HEK293 (cell line): ENCODE results near the gene HMGB2.
A peak's percentile ranks its signal among the peaks of the same experiment; 100 is the strongest.

ENCODE experiments used
- BCL11B ChIP-seq: fragments of 450-650 bp; formaldehyde crosslinking; IDR thresholded peaks from 2 replicates; pipeline ENCODE4 v1.5.1; 2016; ENCODE audit warnings: low read depth, missing biosample characterization, missing genetic modification characterization
- GLI4 ChIP-seq: fragments of 450-650 bp; formaldehyde crosslinking; IDR thresholded peaks from 2 replicates; pipeline ENCODE4 v1.5.1; 2016; ENCODE audit warnings: missing biosample characterization, missing genetic modification characterization
- KLF10 ChIP-seq: fragments of 450-650 bp; IDR thresholded peaks from 2 replicates; pipeline ENCODE4 v1.5.1; 2018; ENCODE audit warnings: missing biosample characterization, mild to moderate bottlenecking, missing genetic modification characterization
- KLF9 ChIP-seq: fragments of 450-650 bp; formaldehyde crosslinking; IDR thresholded peaks from 2 replicates; pipeline ENCODE4 v1.5.1; 2016; ENCODE audit warnings: missing biosample characterization, missing genetic modification characterization, low read depth
- MYNN ChIP-seq: fragments of 450-650 bp; formaldehyde crosslinking; IDR thresholded peaks from 2 replicates; pipeline ENCODE4 v1.5.1; 2016; ENCODE audit warnings: missing biosample characterization, missing genetic modification characterization, borderline replicate concordance
- MZF1 ChIP-seq: fragments of 450-650 bp; formaldehyde crosslinking; IDR thresholded peaks from 2 replicates; pipeline ENCODE4 v1.5.1; 2017; ENCODE audit warnings: missing biosample characterization, missing genetic modification characterization, borderline replicate concordance
- SALL2 ChIP-seq: fragments of 450-650 bp; formaldehyde crosslinking; IDR thresholded peaks from 2 replicates; pipeline ENCODE4 v1.5.0; 2017; ENCODE audit warnings: missing biosample characterization, mild to moderate bottlenecking, missing genetic modification characterization, borderline replicate concordance
- SCRT1 ChIP-seq: fragments of 450-650 bp; formaldehyde crosslinking; IDR thresholded peaks from 2 replicates; pipeline ENCODE4 v1.5.1; 2016; ENCODE audit warnings: missing biosample characterization, missing genetic modification characterization, borderline replicate concordance
- YY1 ChIP-seq: fragments of 450-650 bp; formaldehyde crosslinking; IDR thresholded peaks from 2 replicates; pipeline ENCODE4 v1.5.1; 2018; ENCODE audit warnings: missing biosample characterization, missing genetic modification characterization
- ZBTB20 ChIP-seq: fragments of 450-650 bp; formaldehyde crosslinking; IDR thresholded peaks from 2 replicates; pipeline ENCODE4 v1.5.1; 2016; ENCODE audit warnings: missing biosample characterization, missing genetic modification characterization
- ZNF121 ChIP-seq: fragments of 450-650 bp; formaldehyde crosslinking; IDR thresholded peaks from 2 replicates; pipeline ENCODE4 v1.5.1; 2016; ENCODE audit warnings: missing biosample characterization, missing genetic modification characterization
- ZNF175 ChIP-seq: fragments of 450-650 bp; formaldehyde crosslinking; IDR thresholded peaks from 2 replicates; pipeline ENCODE4 v1.5.1; 2016; ENCODE audit warnings: missing biosample characterization, missing genetic modification characterization
- ZNF202 ChIP-seq: fragments of 450-650 bp; formaldehyde crosslinking; IDR thresholded peaks from 2 replicates; pipeline ENCODE4 v1.5.1; 2016; ENCODE audit warnings: missing biosample characterization, missing genetic modification characterization, borderline replicate concordance
- ZNF24 ChIP-seq: fragments of 450-650 bp; formaldehyde crosslinking; IDR thresholded peaks from 2 replicates; pipeline ENCODE4 v1.5.1; 2016; ENCODE audit warnings: missing biosample characterization, missing genetic modification characterization
- ZNF354C ChIP-seq: fragments of 450-650 bp; formaldehyde crosslinking; IDR thresholded peaks from 2 replicates; pipeline ENCODE4 v1.5.1; 2016; ENCODE audit warnings: missing biosample characterization, missing genetic modification characterization, low read depth, borderline replicate concordance
- ZNF37A ChIP-seq: fragments of 450-650 bp; IDR thresholded peaks from 2 replicates; pipeline ENCODE4 v1.5.1; 2018; ENCODE audit warnings: missing biosample characterization, missing genetic modification characterization
- ZNF423 ChIP-seq: fragments of 450-650 bp; formaldehyde crosslinking; IDR thresholded peaks from 2 replicates; pipeline ENCODE4 v1.5.1; 2016; ENCODE audit warnings: missing biosample characterization, missing genetic modification characterization
- ZNF558 ChIP-seq: fragments of 450-650 bp; formaldehyde crosslinking; IDR thresholded peaks from 2 replicates; pipeline ENCODE4 v1.5.1; 2016; ENCODE audit warnings: missing biosample characterization, missing genetic modification characterization
- ZNF596 ChIP-seq: fragments of 450-650 bp; IDR thresholded peaks from 2 replicates; pipeline ENCODE4 v1.5.0; 2018; ENCODE audit warnings: missing biosample characterization, mild to moderate bottlenecking, missing genetic modification characterization, moderate library complexity
- ZNF610 ChIP-seq: fragments of 450-650 bp; formaldehyde crosslinking; IDR thresholded peaks from 2 replicates; pipeline ENCODE4 v1.5.1; 2016; ENCODE audit warnings: missing biosample characterization, missing genetic modification characterization, borderline replicate concordance
- ZNF791 ChIP-seq: fragments of 450-650 bp; formaldehyde crosslinking; IDR thresholded peaks from 2 replicates; pipeline ENCODE4 v1.5.1; 2016; ENCODE audit warnings: missing biosample characterization, missing genetic modification characterization
- TF ChIP-seq, protein P1 (sequence below): fragments of 450-650 bp; formaldehyde crosslinking; IDR thresholded peaks from 2 replicates; pipeline ENCODE4 v1.5.1; 2017; ENCODE audit warnings: missing biosample characterization, missing genetic modification characterization
- TF ChIP-seq, protein P2 (sequence below): fragments of 450-650 bp; formaldehyde crosslinking; IDR thresholded peaks from 2 replicates; pipeline ENCODE4 v1.5.1; 2016; ENCODE audit warnings: missing biosample characterization, missing genetic modification characterization
- TF ChIP-seq, protein P3 (sequence below): fragments of 450-650 bp; formaldehyde crosslinking; IDR thresholded peaks from 2 replicates; pipeline ENCODE4 v1.5.1; 2016; ENCODE audit warnings: missing biosample characterization, missing genetic modification characterization
- TF ChIP-seq, protein P4 (sequence below): fragments of 450-650 bp; formaldehyde crosslinking; conservative IDR thresholded peaks from 2 replicates; pipeline ENCODE4 v1.5.1; 2016; ENCODE audit warnings: low read depth, missing biosample characterization, missing genetic modification characterization
- TF ChIP-seq, protein P5 (sequence below): fragments of 450-650 bp; formaldehyde crosslinking; IDR thresholded peaks from 2 replicates; pipeline ENCODE4 v1.5.1; 2016; ENCODE audit warnings: missing biosample characterization, missing genetic modification characterization
- TF ChIP-seq, protein P6 (sequence below): fragments of 450-650 bp; formaldehyde crosslinking; IDR thresholded peaks from 2 replicates; pipeline ENCODE4 v1.5.1; 2016; ENCODE audit warnings: missing biosample characterization, missing genetic modification characterization, low read depth

Gene HMGB2

DNA sequence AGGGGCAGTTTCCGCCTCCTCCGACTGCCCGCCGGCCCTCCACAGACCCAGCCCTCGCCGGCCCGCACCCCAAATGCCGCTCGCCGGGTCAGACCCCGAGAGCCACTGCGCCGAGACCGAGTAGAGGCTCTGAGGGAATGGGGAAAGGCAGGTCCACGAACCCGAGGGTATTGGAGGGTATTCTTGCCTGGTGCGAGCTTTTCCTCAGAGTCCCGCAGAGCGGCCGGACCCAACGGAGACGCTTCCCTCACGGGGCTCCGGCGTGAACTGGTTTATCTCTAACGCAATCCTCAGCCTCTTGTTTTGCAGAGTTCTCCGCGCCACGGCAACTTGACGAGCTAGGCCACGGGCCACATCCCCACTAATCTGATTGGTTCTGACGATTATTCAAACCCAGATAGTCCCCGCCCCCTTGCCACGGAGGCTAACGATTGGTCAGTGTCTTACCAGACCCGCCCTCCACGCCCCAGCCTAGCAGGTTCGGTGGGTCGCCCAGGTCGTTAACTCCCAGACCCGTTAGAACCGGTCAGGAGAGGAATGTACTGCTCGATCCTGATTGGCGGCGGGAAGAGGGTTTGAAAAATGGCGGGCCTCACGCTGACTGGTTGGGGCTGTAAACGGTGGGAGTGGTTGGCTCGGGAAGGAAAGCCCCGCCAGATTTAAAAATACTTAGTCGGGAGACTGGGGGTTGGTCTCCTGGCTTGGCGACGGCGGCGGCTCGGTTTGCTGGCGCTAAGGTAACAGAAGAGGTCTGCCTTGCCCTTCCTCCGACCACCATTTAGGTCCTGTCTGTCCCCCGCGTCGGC lies at the start of gene HMGB2 (continued):
- TF ChIP-seq ZNF202 (no peak), ZNF791 (tag by site-specific recombination) (no peak), ZNF37A (tag by site-specific recombination) (no peak), ZNF121 (tag by site-specific recombination) (no peak), ZNF610 (tag by site-specific recombination) (no peak), KLF9 (tag by site-specific recombination) (no peak), ZNF596 (tag by site-specific recombination) (no peak), MYNN (tag by site-specific recombination) (no peak), SALL2 (no peak), ZNF354C (tag by site-specific recombination) (no peak), GLI4 (peak; percentile 72; the same call in 1 of the 2 replicates), ZNF24 (peak; percentile 86), MZF1 (no peak), SCRT1 (no peak), ZBTB20 (tag by site-specific recombination) (no peak), ZNF423 (tag by site-specific recombination) (no peak), ZNF175 (tag by site-specific recombination) (no peak), ZNF558 (tag by site-specific recombination) (no peak), BCL11B (tag by site-specific recombination) (peak; percentile 91; the same call in 1 of the 2 replicates), YY1 (tag by site-specific recombination) (no peak; the same call in 1 of the 2 replicates), KLF10 (tag by site-specific recombination) (0 out of 2 replicates have a peak, but pooled peaks have one; percentile 29)
- TF ChIP-seq, protein P1, sequence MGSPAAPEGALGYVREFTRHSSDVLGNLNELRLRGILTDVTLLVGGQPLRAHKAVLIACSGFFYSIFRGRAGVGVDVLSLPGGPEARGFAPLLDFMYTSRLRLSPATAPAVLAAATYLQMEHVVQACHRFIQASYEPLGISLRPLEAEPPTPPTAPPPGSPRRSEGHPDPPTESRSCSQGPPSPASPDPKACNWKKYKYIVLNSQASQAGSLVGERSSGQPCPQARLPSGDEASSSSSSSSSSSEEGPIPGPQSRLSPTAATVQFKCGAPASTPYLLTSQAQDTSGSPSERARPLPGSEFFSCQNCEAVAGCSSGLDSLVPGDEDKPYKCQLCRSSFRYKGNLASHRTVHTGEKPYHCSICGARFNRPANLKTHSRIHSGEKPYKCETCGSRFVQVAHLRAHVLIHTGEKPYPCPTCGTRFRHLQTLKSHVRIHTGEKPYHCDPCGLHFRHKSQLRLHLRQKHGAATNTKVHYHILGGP (tag by site-specific recombination), result no peak
- TF ChIP-seq, protein P2, sequence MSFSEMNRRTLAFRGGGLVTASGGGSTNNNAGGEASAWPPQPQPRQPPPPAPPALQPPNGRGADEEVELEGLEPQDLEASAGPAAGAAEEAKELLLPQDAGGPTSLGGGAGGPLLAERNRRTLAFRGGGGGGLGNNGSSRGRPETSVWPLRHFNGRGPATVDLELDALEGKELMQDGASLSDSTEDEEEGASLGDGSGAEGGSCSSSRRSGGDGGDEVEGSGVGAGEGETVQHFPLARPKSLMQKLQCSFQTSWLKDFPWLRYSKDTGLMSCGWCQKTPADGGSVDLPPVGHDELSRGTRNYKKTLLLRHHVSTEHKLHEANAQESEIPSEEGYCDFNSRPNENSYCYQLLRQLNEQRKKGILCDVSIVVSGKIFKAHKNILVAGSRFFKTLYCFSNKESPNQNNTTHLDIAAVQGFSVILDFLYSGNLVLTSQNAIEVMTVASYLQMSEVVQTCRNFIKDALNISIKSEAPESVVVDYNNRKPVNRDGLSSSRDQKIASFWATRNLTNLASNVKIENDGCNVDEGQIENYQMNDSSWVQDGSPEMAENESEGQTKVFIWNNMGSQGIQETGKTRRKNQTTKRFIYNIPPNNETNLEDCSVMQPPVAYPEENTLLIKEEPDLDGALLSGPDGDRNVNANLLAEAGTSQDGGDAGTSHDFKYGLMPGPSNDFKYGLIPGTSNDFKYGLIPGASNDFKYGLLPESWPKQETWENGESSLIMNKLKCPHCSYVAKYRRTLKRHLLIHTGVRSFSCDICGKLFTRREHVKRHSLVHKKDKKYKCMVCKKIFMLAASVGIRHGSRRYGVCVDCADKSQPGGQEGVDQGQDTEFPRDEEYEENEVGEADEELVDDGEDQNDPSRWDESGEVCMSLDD (tag by site-specific recombination), result peak; percentile 67
- TF ChIP-seq, protein P3, sequence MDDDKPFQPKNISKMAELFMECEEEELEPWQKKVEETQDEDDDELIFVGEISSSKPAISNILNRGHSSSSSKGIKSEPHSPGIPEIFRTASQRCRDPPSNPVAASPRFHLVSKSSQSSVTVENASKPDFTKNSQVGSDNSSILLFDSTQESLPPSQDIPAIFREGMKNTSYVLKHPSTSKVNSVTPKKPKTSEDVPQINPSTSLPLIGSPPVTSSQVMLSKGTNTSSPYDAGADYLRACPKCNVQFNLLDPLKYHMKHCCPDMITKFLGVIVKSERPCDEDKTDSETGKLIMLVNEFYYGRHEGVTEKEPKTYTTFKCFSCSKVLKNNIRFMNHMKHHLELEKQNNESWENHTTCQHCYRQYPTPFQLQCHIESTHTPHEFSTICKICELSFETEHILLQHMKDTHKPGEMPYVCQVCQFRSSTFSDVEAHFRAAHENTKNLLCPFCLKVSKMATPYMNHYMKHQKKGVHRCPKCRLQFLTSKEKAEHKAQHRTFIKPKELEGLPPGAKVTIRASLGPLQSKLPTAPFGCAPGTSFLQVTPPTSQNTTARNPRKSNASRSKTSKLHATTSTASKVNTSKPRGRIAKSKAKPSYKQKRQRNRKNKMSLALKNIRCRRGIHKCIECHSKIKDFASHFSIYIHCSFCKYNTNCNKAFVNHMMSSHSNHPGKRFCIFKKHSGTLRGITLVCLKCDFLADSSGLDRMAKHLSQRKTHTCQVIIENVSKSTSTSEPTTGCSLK (tag by site-specific recombination), result no peak
- TF ChIP-seq, protein P4, sequence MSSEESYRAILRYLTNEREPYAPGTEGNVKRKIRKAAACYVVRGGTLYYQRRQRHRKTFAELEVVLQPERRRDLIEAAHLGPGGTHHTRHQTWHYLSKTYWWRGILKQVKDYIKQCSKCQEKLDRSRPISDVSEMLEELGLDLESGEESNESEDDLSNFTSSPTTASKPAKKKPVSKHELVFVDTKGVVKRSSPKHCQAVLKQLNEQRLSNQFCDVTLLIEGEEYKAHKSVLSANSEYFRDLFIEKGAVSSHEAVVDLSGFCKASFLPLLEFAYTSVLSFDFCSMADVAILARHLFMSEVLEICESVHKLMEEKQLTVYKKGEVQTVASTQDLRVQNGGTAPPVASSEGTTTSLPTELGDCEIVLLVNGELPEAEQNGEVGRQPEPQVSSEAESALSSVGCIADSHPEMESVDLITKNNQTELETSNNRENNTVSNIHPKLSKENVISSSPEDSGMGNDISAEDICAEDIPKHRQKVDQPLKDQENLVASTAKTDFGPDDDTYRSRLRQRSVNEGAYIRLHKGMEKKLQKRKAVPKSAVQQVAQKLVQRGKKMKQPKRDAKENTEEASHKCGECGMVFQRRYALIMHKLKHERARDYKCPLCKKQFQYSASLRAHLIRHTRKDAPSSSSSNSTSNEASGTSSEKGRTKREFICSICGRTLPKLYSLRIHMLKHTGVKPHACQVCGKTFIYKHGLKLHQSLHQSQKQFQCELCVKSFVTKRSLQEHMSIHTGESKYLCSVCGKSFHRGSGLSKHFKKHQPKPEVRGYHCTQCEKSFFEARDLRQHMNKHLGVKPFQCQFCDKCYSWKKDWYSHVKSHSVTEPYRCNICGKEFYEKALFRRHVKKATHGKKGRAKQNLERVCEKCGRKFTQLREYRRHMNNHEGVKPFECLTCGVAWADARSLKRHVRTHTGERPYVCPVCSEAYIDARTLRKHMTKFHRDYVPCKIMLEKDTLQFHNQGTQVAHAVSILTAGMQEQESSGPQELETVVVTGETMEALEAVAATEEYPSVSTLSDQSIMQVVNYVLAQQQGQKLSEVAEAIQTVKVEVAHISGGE (tag by site-specific recombination), result no peak
- TF ChIP-seq, protein P5, sequence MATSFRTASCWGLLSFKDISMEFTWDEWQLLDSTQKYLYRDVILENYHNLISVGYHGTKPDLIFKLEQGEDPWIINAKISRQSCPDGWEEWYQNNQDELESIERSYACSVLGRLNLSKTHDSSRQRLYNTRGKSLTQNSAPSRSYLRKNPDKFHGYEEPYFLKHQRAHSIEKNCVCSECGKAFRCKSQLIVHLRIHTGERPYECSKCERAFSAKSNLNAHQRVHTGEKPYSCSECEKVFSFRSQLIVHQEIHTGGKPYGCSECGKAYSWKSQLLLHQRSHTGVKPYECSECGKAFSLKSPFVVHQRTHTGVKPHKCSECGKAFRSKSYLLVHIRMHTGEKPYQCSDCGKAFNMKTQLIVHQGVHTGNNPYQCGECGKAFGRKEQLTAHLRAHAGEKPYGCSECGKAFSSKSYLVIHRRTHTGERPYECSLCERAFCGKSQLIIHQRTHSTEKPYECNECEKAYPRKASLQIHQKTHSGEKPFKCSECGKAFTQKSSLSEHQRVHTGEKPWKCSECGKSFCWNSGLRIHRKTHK (tag by site-specific recombination), result no peak
- TF ChIP-seq, protein P6, sequence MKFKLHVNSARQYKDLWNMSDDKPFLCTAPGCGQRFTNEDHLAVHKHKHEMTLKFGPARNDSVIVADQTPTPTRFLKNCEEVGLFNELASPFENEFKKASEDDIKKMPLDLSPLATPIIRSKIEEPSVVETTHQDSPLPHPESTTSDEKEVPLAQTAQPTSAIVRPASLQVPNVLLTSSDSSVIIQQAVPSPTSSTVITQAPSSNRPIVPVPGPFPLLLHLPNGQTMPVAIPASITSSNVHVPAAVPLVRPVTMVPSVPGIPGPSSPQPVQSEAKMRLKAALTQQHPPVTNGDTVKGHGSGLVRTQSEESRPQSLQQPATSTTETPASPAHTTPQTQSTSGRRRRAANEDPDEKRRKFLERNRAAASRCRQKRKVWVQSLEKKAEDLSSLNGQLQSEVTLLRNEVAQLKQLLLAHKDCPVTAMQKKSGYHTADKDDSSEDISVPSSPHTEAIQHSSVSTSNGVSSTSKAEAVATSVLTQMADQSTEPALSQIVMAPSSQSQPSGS (tag by site-specific recombination), result no peak
